Activated CD4-positive, alpha-beta T cell treated with anti-CD3 and anti-CD28 coated beads for 36 hours (primary cell): ENCODE data around the gene TIMM10B. TPM values are rescaled to one million over a fixed set of nuclear protein-coding genes. Genes with fewer than 3 reads are reported as not detected.

ENCODE experiments used
- ATAC-seq: fragments of 200-7000 bp; cut with Tn5 transposase; one replicate; pipeline ENCODE4 v1.10.0; 2021; ENCODE audit warnings: mild to moderate bottlenecking, moderate library complexity
- CTCF ChIA-PET: fragments of 350-600 bp; sonication (Branson Sonifier 250); formaldehyde crosslinking; loops from one replicate; lab custom pipeline; 2021; ENCODE audit warnings: antibody characterized with exemption; lab: Charles Lee
- POLR2A ChIA-PET: fragments of 350-600 bp; sonication (Branson Sonifier 250); formaldehyde crosslinking; loops from one replicate; lab custom pipeline; 2021; ENCODE audit warnings: antibody characterized with exemption, inconsistent platforms; lab: Charles Lee
- DNase-seq: peaks from one replicate; pipeline ENCODE4 v3.0.0-alpha.2; 2020
- H3K27ac Mint-ChIP-seq: one replicate; pipeline ENCODE4 v1.8.0; 2021; ENCODE audit warnings: mixed read lengths
- H3K27me3 Mint-ChIP-seq: one replicate; pipeline ENCODE4 v1.8.0; 2021; ENCODE audit warnings: mixed read lengths
- H3K36me3 Mint-ChIP-seq: one replicate; pipeline ENCODE4 v1.8.0; 2021; ENCODE audit warnings: low read depth, mixed read lengths
- H3K4me1 Mint-ChIP-seq: one replicate; pipeline ENCODE4 v1.8.0; 2021; ENCODE audit warnings: mixed read lengths
- H3K4me3 Mint-ChIP-seq: one replicate; pipeline ENCODE4 v1.8.0; 2021; ENCODE audit warnings: mild to moderate bottlenecking, moderate library complexity, mixed read lengths
- H3K9me3 Mint-ChIP-seq: one replicate; pipeline ENCODE4 v1.8.0; 2021; ENCODE audit warnings: low read depth, mixed read lengths
- intact Hi-C, 2 experiments: fragments of 100-400 bp; cut with DNase I in 1 of 2; cut with micrococcal nuclease in 1 of 2; formaldehyde crosslinking; loops; one replicate each; pipeline versions ENCODE4 v1.14.2 to v1.15.1; 2022 to 2024; cut with DNase I, micrococcal nuclease
- total RNA-seq, 2 experiments: library from RNA; stranded (reverse); gene quantifications; one replicate each; pipeline ENCODE4 v1.2.3, GENCODE V29; 2021

TIMM10B gene
- total RNA-seq, 2 experiments from 2014 or later, result 27.1 to 39.2 TPM

DNA sequence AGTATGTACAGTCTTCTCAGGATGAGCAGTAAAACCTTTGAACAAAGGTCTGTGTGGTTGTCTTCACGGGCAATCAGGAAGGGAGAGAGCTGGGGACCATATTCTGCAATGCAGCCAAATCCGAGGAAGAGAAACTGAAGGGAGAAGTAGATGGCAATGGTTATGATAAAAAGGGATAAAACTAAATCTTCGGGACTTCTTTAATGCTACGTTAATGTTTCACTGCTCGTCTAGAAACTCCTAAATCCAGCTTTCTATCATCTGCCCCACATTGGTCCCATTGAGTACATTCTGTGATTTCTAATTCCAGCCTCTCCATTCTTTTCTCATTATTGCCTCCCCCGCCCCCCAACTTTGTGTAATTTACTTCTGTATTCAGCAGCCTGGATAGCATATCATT, 1.7 kb downstream of the TIMM10B start:
- DNase-seq (no peak), ATAC-seq (no peak)
- Mint-ChIP-seq H3K36me3 (peaks cover 22% of the 10 kb centered on the region), H3K9me3 (no peaks in the 10 kb centered on the region), H3K27me3 (no peaks in the 10 kb centered on the region), H3K27ac (peak overlapping the region; percentile 92), H3K4me3 (peak overlapping the region; percentile 80), H3K4me1 (peaks cover 30% of the 10 kb centered on the region)
- CTCF ChIA-PET, result interaction anchor here (0.7 to 2.2 kb wide), 7 partner anchors 9 to 197 kb away, joined by 3 to 7 read pairs (median 3); no protein-coding TSS in a partner anchor
- POLR2A ChIA-PET, result no interaction called here
- intact Hi-C loops, result loop anchor here (5.0 to 10.0 kb wide), 4 partner anchors 49 to 1032 kb away; partner anchors contain the start of genes APBB1 (in 1 of the 2) and PPFIBP2 (in 1 of the 2)

- Mint-ChIP-seq H3K4me3 (no peak overlapping the region), H3K9me3 (no peaks in the 10 kb centered on the region), H3K4me1 (peaks cover 15% of the 10 kb centered on the region), H3K36me3 (peaks cover 27% of the 10 kb centered on the region), H3K27ac (no peak overlapping the region), H3K27me3 (no peaks in the 10 kb centered on the region)
- ChIA-PET POLR2A (interaction anchor here (0.7 kb wide), 1 partner anchor 44 kb away, joined by 3 read pairs; no protein-coding TSS in a partner anchor), CTCF (interaction anchor here (0.6 to 3.1 kb wide), 7 partner anchors 10 to 197 kb away, joined by 3 to 13 read pairs (median 4); partner anchors contain the start of gene MRPL17)
- ATAC-seq (no peak), DNase-seq (no peak)
- intact Hi-C loops, result loop anchor here (2.0 to 10.0 kb wide), 2 partner anchors 41 to 1029 kb away; partner anchors contain the start of gene PPFIBP2 (in 1 of the 2)
These were observed 4.4 kb downstream of the TIMM10B start for GRCh38 chr11:6485661-6486060.

- Mint-ChIP-seq H3K9me3 (no peaks in the 10 kb centered on the region), H3K4me1 (peaks cover 15% of the 10 kb centered on the region), H3K27ac (no peak overlapping the region), H3K27me3 (no peaks in the 10 kb centered on the region), H3K36me3 (peaks cover 26% of the 10 kb centered on the region), H3K4me3 (no peak overlapping the region)
- DNase-seq (no peak), ATAC-seq (no peak)
- intact Hi-C loops, result loop anchor here (2.0 to 10.0 kb wide), 2 partner anchors 41 to 1029 kb away; partner anchors contain the start of gene PPFIBP2 (in 1 of the 2)
- CTCF ChIA-PET, result interaction anchor here (0.6 to 3.1 kb wide), 5 partner anchors 19 to 197 kb away, joined by 4 to 13 read pairs (median 4); partner anchors contain the start of gene MRPL17
- POLR2A ChIA-PET, result interaction anchor here (0.7 kb wide), 1 partner anchor 79 kb away, joined by 3 read pairs; no protein-coding TSS in a partner anchor
These were observed 5.0 kb downstream of the TIMM10B start for GRCh38 chr11:6486256-6486655.

DNA sequence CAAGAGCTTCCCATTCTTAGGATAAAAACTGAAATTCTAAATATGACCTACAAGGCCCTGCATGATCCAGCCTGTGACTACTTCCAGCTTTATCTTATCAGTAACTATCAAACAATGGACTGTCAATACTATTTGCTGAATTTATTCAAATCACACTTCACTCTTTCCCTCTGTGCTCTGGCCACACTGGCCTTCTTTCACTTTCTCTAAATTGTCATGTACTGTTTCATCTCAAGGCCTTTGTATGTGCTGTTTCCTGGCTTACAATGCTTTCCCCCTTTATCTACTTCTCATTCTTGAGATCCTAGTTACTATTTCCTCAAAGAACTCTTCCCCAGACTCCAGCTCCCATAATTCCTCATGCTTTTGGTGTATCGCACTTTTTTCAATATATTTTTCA, 5.6 kb downstream of the TIMM10B start:
- no peaks in the 10 kb centered on the region for H3K27me3 Mint-ChIP-seq
- ATAC-seq (no peak), DNase-seq (no peak)
- ChIA-PET POLR2A (interaction anchor here (0.7 kb wide), 1 partner anchor 79 kb away, joined by 3 read pairs; no protein-coding TSS in a partner anchor), CTCF (interaction anchor here (1.0 to 3.1 kb wide), 5 partner anchors 19 to 326 kb away, joined by 3 to 13 read pairs (median 4); no protein-coding TSS in a partner anchor)
- no peak overlapping the region for H3K4me3 Mint-ChIP-seq
- no peak overlapping the region for H3K27ac Mint-ChIP-seq
- H3K36me3 Mint-ChIP-seq, result peaks cover 29% of the 10 kb centered on the region
- intact Hi-C loops, result loop anchor here (2.0 to 10.0 kb wide), 2 partner anchors 40 to 1028 kb away; partner anchors contain the start of gene PPFIBP2 (in 1 of the 2)
- no peaks in the 10 kb centered on the region for H3K9me3 Mint-ChIP-seq
- peaks cover 15% of the 10 kb centered on the region for H3K4me1 Mint-ChIP-seq

DNA sequence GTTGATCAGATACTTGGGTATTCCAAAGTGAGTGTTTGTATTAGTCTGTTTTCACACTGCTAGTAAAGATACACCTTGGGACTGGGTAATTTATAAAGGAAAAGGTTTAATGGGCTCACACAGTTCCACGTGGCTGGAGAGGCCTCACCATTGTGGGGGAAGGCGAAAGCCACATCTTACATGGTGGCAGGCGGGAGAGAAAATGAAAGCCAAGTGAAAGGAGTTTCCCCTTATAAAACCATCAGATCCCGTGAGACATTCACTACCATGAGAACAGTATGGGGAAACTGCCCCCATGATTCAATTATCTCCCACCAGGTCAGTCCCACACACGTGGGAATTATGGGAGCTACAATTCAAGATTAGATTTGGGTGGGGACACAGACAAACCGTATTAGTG, 7.0 kb downstream of the TIMM10B start:
- Mint-ChIP-seq H3K27ac (no peak overlapping the region), H3K27me3 (no peaks in the 10 kb centered on the region), H3K36me3 (peaks cover 27% of the 10 kb centered on the region), H3K9me3 (no peaks in the 10 kb centered on the region), H3K4me1 (peaks cover 4% of the 10 kb centered on the region), H3K4me3 (no peak overlapping the region)
- no peak for ATAC-seq
- CTCF ChIA-PET, result interaction anchor here (1.4 to 3.1 kb wide), 4 partner anchors 17 to 110 kb away, joined by 4 to 13 read pairs (median 10); no protein-coding TSS in a partner anchor
- intact Hi-C loops, result loop anchor here in 1 of 2 experiments (10.0 kb wide), 1 partner anchor 1026 kb away; the partner anchor contains the start of gene PPFIBP2
- POLR2A ChIA-PET, result no interaction called here
- no peak for DNase-seq

DNA sequence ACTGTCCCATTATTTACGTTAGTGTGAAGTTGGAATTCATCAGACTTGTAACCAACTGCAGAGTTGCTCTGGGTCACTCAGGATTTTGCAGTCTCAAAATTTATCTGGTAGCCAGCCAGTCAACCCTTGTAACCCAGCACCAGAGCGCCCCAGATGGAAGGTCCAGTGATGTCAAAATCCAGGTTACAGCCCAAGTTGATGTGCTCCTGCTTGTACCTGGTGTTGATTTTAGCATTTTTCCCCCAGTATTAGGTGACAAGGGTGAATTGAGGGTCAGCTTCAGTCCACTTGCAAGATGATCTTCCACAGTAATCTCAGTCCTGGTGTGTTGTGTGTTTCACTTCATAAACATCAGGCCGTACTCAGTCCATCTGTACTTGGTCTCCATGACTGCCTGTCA, 7.5 kb downstream of the TIMM10B start:
- CTCF ChIA-PET, result interaction anchor here (1.4 to 2.8 kb wide), 3 partner anchors 17 to 110 kb away, joined by 4 to 10 read pairs (median 9); no protein-coding TSS in a partner anchor
- intact Hi-C loops, result loop anchor here in 1 of 2 experiments (10.0 kb wide), 1 partner anchor 1026 kb away; the partner anchor contains the start of gene PPFIBP2
- peaks cover 25% of the 10 kb centered on the region for H3K36me3 Mint-ChIP-seq
- no peaks in the 10 kb centered on the region for H3K9me3 Mint-ChIP-seq
- no peak for DNase-seq
- POLR2A ChIA-PET, result no interaction called here
- no peak overlapping the region for H3K27ac Mint-ChIP-seq
- H3K4me1 Mint-ChIP-seq, result peaks cover 2% of the 10 kb centered on the region
- H3K27me3 Mint-ChIP-seq, result no peaks in the 10 kb centered on the region
- ATAC-seq, result no peak
- no peak overlapping the region for H3K4me3 Mint-ChIP-seq

GRCh38 chr11:6489306-6489705, 8.0 kb downstream of the TIMM10B start:
- intact Hi-C loops, result loop anchor here in 1 of 2 experiments (10.0 kb wide), 1 partner anchor 1025 kb away; the partner anchor contains the start of gene PPFIBP2
- no peak overlapping the region for H3K4me3 Mint-ChIP-seq
- H3K27me3 Mint-ChIP-seq, result no peaks in the 10 kb centered on the region
- ChIA-PET POLR2A (no interaction called here), CTCF (interaction anchor here (0.6 to 2.4 kb wide), 6 partner anchors 10 to 429 kb away, joined by 3 to 10 read pairs (median 4); no protein-coding TSS in a partner anchor)
- DNase-seq, result no peak
- no peak for ATAC-seq
- H3K4me1 Mint-ChIP-seq, result peaks cover 2% of the 10 kb centered on the region
- H3K27ac Mint-ChIP-seq, result no peak overlapping the region
- H3K36me3 Mint-ChIP-seq, result peaks cover 25% of the 10 kb centered on the region
- H3K9me3 Mint-ChIP-seq, result no peaks in the 10 kb centered on the region

GRCh38 chr11:6497069-6497839, 16.0 kb downstream of the TIMM10B start, which contains the start of gene DNHD1:
Gene DNHD1, plus strand, starts transcription at chr11:6497280. Its CDS starts 936 bp downstream, at chr11:6498216.
- Mint-ChIP-seq H3K9me3 (no peaks in the 10 kb centered on the region), H3K4me3 (no peak within 1 kb of the TSS), H3K27me3 (no peaks in the 10 kb centered on the region), H3K36me3 (peaks cover 26% of the 10 kb centered on the region), H3K27ac (peak within 1 kb of the TSS; percentile 20), H3K4me1 (no peaks in the 10 kb centered on the region)
- CTCF ChIA-PET, result interaction anchor here (0.6 kb wide), 1 partner anchor 112 kb away, joined by 3 read pairs; no protein-coding TSS in a partner anchor
- no peak for ATAC-seq
- intact Hi-C loops, result no loop called here
- POLR2A ChIA-PET, result no interaction called here
- no peak for DNase-seq

DNA sequence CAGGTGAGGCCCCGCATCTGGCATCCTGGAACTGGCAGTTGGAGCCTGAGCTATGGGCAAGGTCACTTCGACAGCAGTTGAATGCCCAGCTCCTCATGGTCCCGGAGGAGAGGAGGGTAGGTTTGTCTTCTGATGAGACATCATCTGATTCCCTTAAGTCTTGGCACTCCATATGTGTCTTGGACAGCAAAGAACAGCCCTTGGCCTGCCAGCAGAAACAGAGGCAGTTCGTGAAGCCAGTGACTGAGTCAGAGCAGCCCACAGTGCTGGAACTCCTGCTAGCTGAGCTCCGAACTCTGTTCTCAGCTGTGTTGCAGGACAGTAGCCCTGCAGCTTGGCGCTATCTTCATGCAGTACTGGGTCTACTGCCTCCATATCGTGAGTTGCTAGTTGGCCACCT, 16.8 kb downstream of the TIMM10B start:
- CTCF ChIA-PET, result interaction anchor here (0.7 to 4.1 kb wide), 3 partner anchors 16 to 119 kb away, joined by 3 to 21 read pairs (median 3); no protein-coding TSS in a partner anchor
- POLR2A ChIA-PET, result no interaction called here
- Mint-ChIP-seq H3K27me3 (no peaks in the 10 kb centered on the region), H3K4me3 (no peak overlapping the region), H3K36me3 (peaks cover 19% of the 10 kb centered on the region), H3K4me1 (no peaks in the 10 kb centered on the region), H3K9me3 (no peaks in the 10 kb centered on the region), H3K27ac (no peak overlapping the region)
- intact Hi-C loops, result no loop called here
- ATAC-seq (no peak), DNase-seq (no peak)

- CTCF ChIA-PET, result interaction anchor here (0.7 to 4.1 kb wide), 6 partner anchors 9 to 120 kb away, joined by 3 to 21 read pairs (median 3); no protein-coding TSS in a partner anchor
- Mint-ChIP-seq H3K27me3 (no peaks in the 10 kb centered on the region), H3K9me3 (no peaks in the 10 kb centered on the region), H3K36me3 (peaks cover 18% of the 10 kb centered on the region), H3K4me1 (no peaks in the 10 kb centered on the region), H3K4me3 (no peak overlapping the region), H3K27ac (peak overlapping the region; percentile 33)
- intact Hi-C loops, result no loop called here
- no peak for ATAC-seq
- POLR2A ChIA-PET, result no interaction called here
- no peak for DNase-seq
These were observed 17.2 kb downstream of the TIMM10B start for GRCh38 chr11:6498544-6498943.

DNA sequence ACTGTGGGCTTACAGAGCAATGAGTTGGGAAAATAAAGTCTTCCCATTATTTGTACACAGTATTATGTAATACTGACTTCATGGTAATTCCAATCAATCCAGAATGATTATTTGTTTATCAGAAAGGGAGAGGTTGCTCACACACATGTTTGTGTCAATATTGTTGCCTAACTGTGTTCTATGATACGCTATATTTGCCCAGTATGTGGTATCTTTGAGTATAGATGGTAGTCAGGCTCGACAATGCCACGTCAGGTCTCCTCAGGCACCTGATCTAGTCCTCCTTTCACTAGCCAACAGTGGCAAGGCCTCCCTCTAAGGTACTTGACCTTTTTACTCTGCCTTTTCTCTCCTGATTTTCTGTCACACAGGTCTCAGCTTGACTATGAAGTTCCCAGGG, 21.1 kb downstream of the TIMM10B start:
- Mint-ChIP-seq H3K27me3 (no peaks in the 10 kb centered on the region), H3K27ac (no peak overlapping the region), H3K4me3 (no peak overlapping the region), H3K9me3 (no peaks in the 10 kb centered on the region), H3K4me1 (no peaks in the 10 kb centered on the region), H3K36me3 (peaks cover 21% of the 10 kb centered on the region)
- no peak for ATAC-seq
- ChIA-PET POLR2A (no interaction called here), CTCF (interaction anchor here (7.5 kb wide), 1 partner anchor 125 kb away, joined by 69 read pairs; no protein-coding TSS in a partner anchor)
- DNase-seq, result no peak
- intact Hi-C loops, result no loop called here
